ENCODE results near the gene CD99. TPM values are rescaled to one million over a fixed set of nuclear protein-coding genes. Genes with fewer than 3 reads are reported as not detected.

CD99 gene
- total RNA-seq, 5 donors from 2014 or later (not counting 1 experiment from before 2014, with no cell fraction given) = 141 to 294 (median 207) TPM

DNA sequence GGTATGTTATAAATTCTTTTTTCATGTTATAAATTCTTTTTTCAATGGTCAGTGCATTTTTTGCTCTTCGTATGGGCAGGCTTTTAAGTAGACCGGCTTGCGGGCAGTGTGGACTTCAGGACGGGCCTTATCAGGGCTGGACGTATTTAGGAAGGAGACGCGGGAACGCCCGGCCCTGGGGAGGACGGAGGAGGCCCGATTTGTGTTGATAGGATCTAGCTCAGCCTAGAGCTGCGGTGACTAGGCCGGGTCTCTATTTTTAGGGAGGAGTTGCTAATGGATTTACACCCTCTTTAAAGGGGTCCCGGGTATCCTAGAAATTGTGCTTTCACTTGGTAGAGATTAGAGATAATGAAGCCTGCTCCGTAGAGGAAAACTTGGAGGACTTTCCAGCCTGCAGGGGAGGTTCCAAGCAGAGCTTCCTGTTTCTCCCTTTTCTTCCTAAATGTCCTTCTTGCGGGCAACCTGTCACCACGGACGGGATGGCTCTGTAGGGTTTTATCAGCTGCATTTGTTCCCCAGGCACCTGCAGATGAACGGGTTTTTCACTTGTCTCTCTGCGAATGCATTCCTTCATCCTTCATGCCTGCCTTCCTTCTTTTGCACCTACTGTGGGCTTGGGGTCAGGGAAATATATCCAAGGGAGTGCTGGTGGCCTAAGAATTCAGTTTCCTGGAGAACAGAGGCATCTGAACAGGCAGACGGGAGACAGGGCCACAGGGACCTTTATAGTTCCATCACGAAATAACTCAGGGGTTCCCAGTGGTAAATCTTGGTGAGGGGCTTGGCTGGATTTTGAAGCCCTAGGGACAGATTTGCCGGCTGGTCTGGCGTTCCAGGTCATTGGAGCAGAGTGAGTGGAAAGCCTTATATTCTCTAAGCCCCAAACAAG is 1.4 kb downstream of the CD99 start:
- peak overlapping the region; percentile 65 to 97 for H3K4me3 ChIP-seq (ENCODE audit: control insufficient read depth in 1 of 2, extremely low read depth in 1 of 2, low read length in 1 of 2)
- ChIA-PET POLR2A (no interaction called here), CTCF (no interaction called here)
- no peaks in the 10 kb centered on the region for H3K27me3 ChIP-seq (replicated peaks in 1 of 2; ENCODE audit: control insufficient read depth in 2 of 2, extremely low read depth in 1 of 2, insufficient read depth in 2 of 2, low read length in 1 of 2)
- peak overlapping the region; percentile 94 to 99 for H3K27ac Mint-ChIP-seq
- H3K36me3 ChIP-seq (ENCODE audit: control insufficient read depth in 2 of 2, extremely low read depth in 1 of 2, insufficient read depth in 1 of 2, low read length in 1 of 2) = no peaks in the 10 kb centered on the region
- H3K9me3 Mint-ChIP-seq = no peaks in the 10 kb centered on the region
- ATAC-seq (replicated peaks in 1 of 4) (no peak), DNase-seq (peak in 1 of 35 experiments; percentile 20)
- H3K4me1 ChIP-seq (ENCODE audit: control insufficient read depth in 1 of 2, extremely low read depth in 1 of 2, insufficient read depth in 2 of 2, low read length in 2 of 2) = peaks cover 20 to 61% of the 10 kb centered on the region in 2 experiments
- peaks cover 12% of the 10 kb centered on the region for H3K36me3 Mint-ChIP-seq
- WGBS (ENCODE audit: insufficient coverage) = 9% methylated on average over 13 of the region's 24 CpGs
- no peaks in the 10 kb centered on the region for H3K9me3 ChIP-seq
- H3K4me1 Mint-ChIP-seq = peaks cover 53 to 57% (median 55%) of the 10 kb centered on the region in 3 donors
- no peaks in the 10 kb centered on the region for H3K27me3 Mint-ChIP-seq
- H3K27ac ChIP-seq (ENCODE audit: low read length) = peak overlapping the region; percentile 47
- peak overlapping the region; percentile 94 to 100 (median 98) for H3K4me3 Mint-ChIP-seq

- peaks cover 24 to 70% of the 10 kb centered on the region in 2 experiments for H3K4me1 ChIP-seq (ENCODE audit: control insufficient read depth in 1 of 2, extremely low read depth in 1 of 2, insufficient read depth in 2 of 2, low read length in 2 of 2)
- H3K27ac ChIP-seq (ENCODE audit: low read length) = peak overlapping the region; percentile 47
- DNase-seq (peak in 1 of 35 experiments; percentile 55), ATAC-seq (replicated peaks in 1 of 4) (no peak)
- 12% methylated on average over 8 of the region's 15 CpGs for WGBS (ENCODE audit: insufficient coverage)
- Mint-ChIP-seq H3K27me3 (no peaks in the 10 kb centered on the region), H3K4me3 (peak overlapping the region; percentile 94 to 100 (median 98)), H3K9me3 (no peaks in the 10 kb centered on the region), H3K4me1 (peaks cover 62 to 65% (median 64%) of the 10 kb centered on the region in 3 donors), H3K36me3 (peaks cover 18% of the 10 kb centered on the region), H3K27ac (peak overlapping the region; percentile 94 to 99)
- no peaks in the 10 kb centered on the region for H3K9me3 ChIP-seq
- ChIA-PET CTCF (no interaction called here), POLR2A (no interaction called here)
- H3K36me3 ChIP-seq (ENCODE audit: control insufficient read depth in 2 of 2, extremely low read depth in 1 of 2, insufficient read depth in 1 of 2, low read length in 1 of 2) = no peaks in the 10 kb centered on the region
- H3K27me3 ChIP-seq (replicated peaks in 1 of 2; ENCODE audit: control insufficient read depth in 2 of 2, extremely low read depth in 1 of 2, insufficient read depth in 2 of 2, low read length in 1 of 2) = no peaks in the 10 kb centered on the region
- peak overlapping the region; percentile 65 to 97 for H3K4me3 ChIP-seq (ENCODE audit: control insufficient read depth in 1 of 2, extremely low read depth in 1 of 2, low read length in 1 of 2)
Observed at GRCh38 chrX:2693113-2694002, 2.3 kb downstream of the CD99 start.

DNA sequence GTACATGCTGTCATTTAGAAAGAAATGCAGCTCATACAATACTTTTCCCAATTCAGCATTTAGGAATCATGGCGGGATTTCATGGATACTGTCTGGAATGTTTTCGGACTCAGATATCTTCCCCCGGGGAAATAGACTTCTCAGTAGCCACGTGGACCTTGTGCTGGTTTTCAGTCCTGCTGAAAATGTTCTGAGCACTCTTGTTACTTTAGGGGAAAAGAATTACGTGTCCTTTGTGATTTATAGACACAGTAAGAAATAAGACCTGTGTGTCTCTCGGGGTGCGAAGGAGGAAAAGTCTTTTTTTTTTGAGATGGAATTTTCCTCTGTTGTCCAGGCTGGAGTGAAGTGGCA is 3.8 kb downstream of the CD99 start:
- 80% methylated on average over 1 of the region's 7 CpGs for WGBS (ENCODE audit: insufficient coverage)
- ATAC-seq (replicated peaks in 1 of 4) = no peak
- ChIA-PET POLR2A (no interaction called here), CTCF (no interaction called here)
- no peak for DNase-seq
- no peaks in the 10 kb centered on the region for H3K27me3 Mint-ChIP-seq
- peak overlapping the region; percentile 94 to 100 (median 98) for H3K4me3 Mint-ChIP-seq
- H3K27ac ChIP-seq (ENCODE audit: low read length) = peak overlapping the region; percentile 47
- peaks cover 75 to 81% (median 78%) of the 10 kb centered on the region in 3 donors for H3K4me1 Mint-ChIP-seq
- H3K27ac Mint-ChIP-seq = peak overlapping the region; percentile 94 to 99
- H3K4me1 ChIP-seq (ENCODE audit: control insufficient read depth in 1 of 2, extremely low read depth in 1 of 2, insufficient read depth in 2 of 2, low read length in 2 of 2) = peaks cover 24 to 86% of the 10 kb centered on the region in 2 experiments
- H3K27me3 ChIP-seq (replicated peaks in 1 of 2; ENCODE audit: control insufficient read depth in 2 of 2, extremely low read depth in 1 of 2, insufficient read depth in 2 of 2, low read length in 1 of 2) = no peaks in the 10 kb centered on the region
- no peak overlapping the region for H3K4me3 ChIP-seq (ENCODE audit: control insufficient read depth in 1 of 2, extremely low read depth in 1 of 2, low read length in 1 of 2)
- peaks cover 0 to under 1% of the 10 kb centered on the region in 2 donors for H3K36me3 ChIP-seq (ENCODE audit: control insufficient read depth in 2 of 2, extremely low read depth in 1 of 2, insufficient read depth in 1 of 2, low read length in 1 of 2)
- H3K9me3 Mint-ChIP-seq = no peaks in the 10 kb centered on the region
- peaks cover 24% of the 10 kb centered on the region for H3K36me3 Mint-ChIP-seq
- no peaks in the 10 kb centered on the region for H3K9me3 ChIP-seq

DNA sequence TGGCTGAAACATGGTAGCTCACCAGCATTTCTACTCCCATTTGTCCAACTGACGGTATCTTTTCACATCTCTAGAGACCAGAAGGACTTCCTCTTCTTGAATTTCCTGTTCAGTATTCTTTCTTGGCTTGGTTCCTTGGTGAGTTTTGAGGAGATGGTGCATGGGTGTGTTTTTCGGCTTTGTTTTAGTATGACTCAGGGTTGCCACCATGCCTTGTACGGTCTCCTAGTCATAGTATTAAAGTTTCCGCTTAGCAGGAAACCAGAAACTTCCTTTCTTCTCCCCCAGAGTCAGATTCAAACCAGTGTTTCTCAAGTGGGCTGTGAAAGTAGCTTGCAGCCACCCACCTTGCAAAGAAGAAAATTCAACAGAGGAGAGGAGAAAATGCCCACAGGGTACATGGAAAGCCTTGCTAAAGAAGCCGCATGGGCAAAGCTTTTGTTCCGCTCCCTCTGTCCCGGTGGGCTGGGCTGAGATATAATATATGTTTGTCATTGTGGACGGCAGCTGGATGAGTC is 5.7 kb downstream of the CD99 start:
- Histone ChIP-seq H3K9me3 (no peaks in the 10 kb centered on the region), H3K36me3 (ENCODE audit: control insufficient read depth in 2 of 2, extremely low read depth in 1 of 2, insufficient read depth in 1 of 2, low read length in 1 of 2) (peaks cover 0 to 8% of the 10 kb centered on the region in 2 donors), H3K4me1 (ENCODE audit: control insufficient read depth in 1 of 2, extremely low read depth in 1 of 2, insufficient read depth in 2 of 2, low read length in 2 of 2) (peaks cover 24 to 95% of the 10 kb centered on the region in 2 experiments), H3K27me3 (replicated peaks in 1 of 2; ENCODE audit: control insufficient read depth in 2 of 2, extremely low read depth in 1 of 2, insufficient read depth in 2 of 2, low read length in 1 of 2) (no peaks in the 10 kb centered on the region), H3K27ac (ENCODE audit: low read length) (peak overlapping the region; percentile 75), H3K4me3 (ENCODE audit: control insufficient read depth in 1 of 2, extremely low read depth in 1 of 2, low read length in 1 of 2) (peak overlapping the region; percentile 16 to 46)
- ATAC-seq (replicated peaks in 1 of 4) = peak; percentile 82 to 93 (median 88)
- H3K36me3 Mint-ChIP-seq = peaks cover 41% of the 10 kb centered on the region
- peaks cover 91 to 99% (median 94%) of the 10 kb centered on the region in 3 donors for H3K4me1 Mint-ChIP-seq
- POLR2A ChIA-PET = no interaction called here
- peaks cover 0 to 7% (median 0%) of the 10 kb centered on the region in 3 donors for H3K9me3 Mint-ChIP-seq
- CTCF ChIA-PET = no interaction called here
- no peaks in the 10 kb centered on the region for H3K27me3 Mint-ChIP-seq
- H3K4me3 Mint-ChIP-seq = peak overlapping the region; percentile 29 to 98 (median 61)
- H3K27ac Mint-ChIP-seq = peak overlapping the region; percentile 84 to 85
- WGBS (ENCODE audit: insufficient coverage) = no CpG with 5 or more reads among the region's 8 CpGs
- peak in 19 of 35 experiments; percentile 22 to 80 (median 36) for DNase-seq

DNA sequence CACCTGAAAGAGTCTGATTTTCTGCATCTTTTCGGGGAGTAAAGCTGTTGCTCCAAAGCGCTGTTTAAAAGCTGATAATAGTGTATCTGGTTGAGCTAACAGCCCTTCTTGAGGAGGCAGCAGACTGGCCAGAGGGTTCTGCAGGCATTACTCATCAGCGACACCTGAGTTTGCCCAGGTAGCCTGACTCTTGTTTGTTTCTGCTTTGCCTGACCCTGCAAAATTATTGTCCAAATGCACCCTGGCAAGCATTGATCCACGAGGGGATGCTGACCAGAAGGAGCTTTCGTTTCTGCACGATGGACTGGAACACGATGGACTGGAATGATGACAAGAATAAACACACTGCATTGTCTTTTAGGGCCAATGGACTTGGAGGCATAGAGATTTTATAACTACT is 6.2 kb downstream of the CD99 start:
- DNase-seq (no peak), ATAC-seq (replicated peaks in 1 of 4) (peak in 2 of 4 experiments; percentile 3 to 5)
- peak overlapping the region; percentile 16 to 46 for H3K4me3 ChIP-seq (ENCODE audit: control insufficient read depth in 1 of 2, extremely low read depth in 1 of 2, low read length in 1 of 2)
- peaks cover 0 to 7% (median 0%) of the 10 kb centered on the region in 3 donors for H3K9me3 Mint-ChIP-seq
- no peaks in the 10 kb centered on the region for H3K27me3 ChIP-seq (replicated peaks in 1 of 2; ENCODE audit: control insufficient read depth in 2 of 2, extremely low read depth in 1 of 2, insufficient read depth in 2 of 2, low read length in 1 of 2)
- peak overlapping the region; percentile 75 for H3K27ac ChIP-seq (ENCODE audit: low read length)
- ChIA-PET CTCF (no interaction called here), POLR2A (no interaction called here)
- peaks cover 94 to 100% (median 97%) of the 10 kb centered on the region in 3 donors for H3K4me1 Mint-ChIP-seq
- H3K9me3 ChIP-seq = no peaks in the 10 kb centered on the region
- peak overlapping the region; percentile 29 to 98 (median 61) for H3K4me3 Mint-ChIP-seq
- peaks cover 0 to 8% of the 10 kb centered on the region in 2 donors for H3K36me3 ChIP-seq (ENCODE audit: control insufficient read depth in 2 of 2, extremely low read depth in 1 of 2, insufficient read depth in 1 of 2, low read length in 1 of 2)
- peaks cover 24 to 96% of the 10 kb centered on the region in 2 experiments for H3K4me1 ChIP-seq (ENCODE audit: control insufficient read depth in 1 of 2, extremely low read depth in 1 of 2, insufficient read depth in 2 of 2, low read length in 2 of 2)
- H3K27me3 Mint-ChIP-seq = no peaks in the 10 kb centered on the region
- H3K27ac Mint-ChIP-seq = peak overlapping the region; percentile 84 to 85
- WGBS (ENCODE audit: insufficient coverage) = 10% methylated on average over 5 of the region's 7 CpGs
- H3K36me3 Mint-ChIP-seq = peaks cover 41% of the 10 kb centered on the region

Data from T-cell (primary cell).